HUES6 (cell line): Measurements from ENCODE around the gene METTL4.
"Not testable (repeated sequence)": the region's sequence is repeated elsewhere in the genome, so short reads cannot be mapped to it uniquely, and the experiment has no call there.

Experiments used
- H3K27ac ChIP-seq: 2 replicates; pipeline ENCODE4 v1.7.0; 2013; ENCODE audit warnings: low read depth, mild to moderate bottlenecking, low read length, inconsistent platforms
- H3K27me3 ChIP-seq: 2 replicates; pipeline ENCODE4 v1.6.1; 2013; ENCODE audit warnings: low read length; ENCODE audit not compliant: control insufficient read depth, insufficient read depth
- H3K36me3 ChIP-seq: 2 replicates; pipeline ENCODE4 v1.6.1; 2013; ENCODE audit warnings: low read length; ENCODE audit not compliant: control insufficient read depth, insufficient read depth
- H3K4me1 ChIP-seq: 2 replicates; pipeline ENCODE4 v1.6.1; 2013; ENCODE audit warnings: low read length; ENCODE audit not compliant: control insufficient read depth, insufficient read depth
- H3K4me3 ChIP-seq: 2 replicates; pipeline ENCODE4 v1.5.1; 2013; ENCODE audit warnings: low read depth, low read length
- H3K9ac ChIP-seq: one replicate; pipeline ENCODE4 v1.6.1; 2013; ENCODE audit warnings: mild to moderate bottlenecking, low read length
- H3K9me3 ChIP-seq: 2 replicates; pipeline ENCODE4 v1.6.1; 2013; ENCODE audit warnings: low read depth, low read length; ENCODE audit not compliant: control insufficient read depth, insufficient read depth

Gene METTL4

DNA sequence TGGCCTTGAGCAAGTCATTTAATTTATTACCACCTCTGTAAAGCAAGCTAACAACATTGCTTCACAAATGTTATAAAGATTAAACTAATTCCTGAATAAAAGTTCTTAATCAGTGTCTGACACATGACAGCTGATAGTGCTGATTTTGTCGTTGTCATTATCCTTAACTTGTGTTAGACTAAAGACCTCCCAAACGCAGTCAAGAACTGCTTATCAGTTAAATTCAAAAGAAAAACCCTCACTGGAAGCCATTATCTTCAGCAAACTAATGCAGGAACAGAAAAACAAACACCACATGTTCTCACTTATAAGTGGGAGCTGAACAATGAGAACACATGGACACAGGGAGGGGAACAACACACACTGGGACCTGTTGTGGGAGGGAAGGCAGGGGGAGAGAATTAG, 46.5 kb downstream of the METTL4 start:
- not testable (repeated sequence) for H3K36me3 ChIP-seq, H3K9ac ChIP-seq

DNA sequence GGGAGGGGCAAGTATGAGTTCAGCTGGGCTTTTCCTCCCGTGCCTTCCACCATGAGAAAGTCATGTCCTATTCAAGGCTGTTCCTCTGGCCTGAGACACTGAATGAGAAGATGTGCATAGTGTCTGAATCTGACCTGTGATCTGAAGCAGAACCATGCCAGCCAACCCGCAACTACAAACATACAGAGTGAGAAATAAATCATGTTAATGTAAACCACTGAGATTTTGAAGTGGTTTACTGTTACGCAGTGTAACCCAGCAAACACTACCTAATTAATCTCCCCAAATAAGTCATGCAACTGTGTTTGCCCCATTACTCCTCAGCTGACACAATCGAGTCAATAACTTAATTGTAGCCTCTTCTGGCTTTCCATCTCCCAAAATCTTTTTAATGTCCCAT, 49.2 kb downstream of the METTL4 start:
- Histone ChIP-seq H3K27ac (no peak overlapping the region), H3K9me3 (no peaks in the 10 kb centered on the region), H3K4me3 (no peak overlapping the region), H3K9ac (no peak overlapping the region), H3K27me3 (no peaks in the 10 kb centered on the region), H3K4me1 (no peaks in the 10 kb centered on the region), H3K36me3 (no peaks in the 10 kb centered on the region)

More for the DNA sequence above, 46.5 kb downstream of the METTL4 start:
- not testable (repeated sequence) for H3K4me3 ChIP-seq, H3K27ac ChIP-seq, H3K4me1 ChIP-seq, H3K9me3 ChIP-seq, H3K27me3 ChIP-seq

DNA sequence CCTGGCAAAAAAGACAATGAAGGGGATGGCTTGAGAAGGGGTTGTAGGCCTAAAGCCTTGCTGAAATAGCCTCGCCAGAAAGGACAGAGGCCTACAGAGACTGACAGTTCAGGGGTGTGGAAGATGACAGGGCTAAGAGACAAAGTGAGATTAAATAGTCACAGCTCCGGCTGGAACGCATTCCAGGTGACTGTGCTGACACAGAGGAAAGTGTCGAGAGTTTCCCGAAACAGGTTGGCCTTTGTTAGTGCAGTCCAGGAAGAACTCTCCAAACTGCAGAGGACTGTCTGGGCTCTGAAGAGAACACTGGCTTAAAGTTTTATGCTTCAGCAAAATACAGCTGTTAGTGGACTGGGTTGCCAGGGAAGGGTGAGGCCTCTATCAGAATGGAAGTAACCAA, 52.8 kb downstream of the METTL4 start:
- Histone ChIP-seq H3K27me3 (no peaks in the 10 kb centered on the region), H3K27ac (no peak overlapping the region), H3K9me3 (no peaks in the 10 kb centered on the region), H3K36me3 (no peaks in the 10 kb centered on the region), H3K4me3 (no peak overlapping the region), H3K4me1 (no peaks in the 10 kb centered on the region), H3K9ac (no peak overlapping the region)

DNA sequence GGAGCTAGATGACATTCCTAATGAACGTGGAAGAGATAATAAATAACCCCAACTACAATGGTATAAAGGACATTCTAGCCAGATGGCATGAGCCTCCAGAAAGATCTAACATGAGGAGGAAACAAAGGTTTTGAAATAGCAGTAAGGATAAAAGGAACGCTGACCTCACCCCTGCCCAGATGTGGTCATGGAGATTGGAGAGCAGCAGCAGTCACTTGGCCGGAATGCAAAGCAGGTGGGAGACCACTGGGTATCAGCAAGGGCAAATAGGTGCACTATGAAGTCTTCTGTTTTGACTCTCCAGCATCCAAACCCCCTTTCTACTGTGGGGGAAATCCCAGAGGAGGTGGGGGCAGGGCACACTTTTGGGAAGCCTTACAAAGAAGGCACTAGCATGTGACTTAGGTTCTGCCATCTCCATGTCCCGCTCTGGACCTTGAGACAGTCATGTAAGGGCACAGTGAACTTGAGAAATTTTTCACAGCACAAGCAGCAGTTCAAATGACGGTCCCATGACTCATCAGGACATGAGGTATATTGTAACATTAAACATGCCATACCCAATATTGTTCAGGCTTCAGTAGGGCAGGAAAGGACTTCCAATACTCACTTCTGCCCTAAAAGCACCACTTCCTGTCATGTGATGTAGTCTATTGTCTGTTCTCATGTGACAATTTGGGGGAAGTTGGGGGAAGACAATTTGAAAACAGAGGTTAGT, 55.2 kb downstream of the METTL4 start:
- no peak overlapping the region for H3K4me3 ChIP-seq
- H3K27ac ChIP-seq, result no peak overlapping the region
- H3K36me3 ChIP-seq, result no peaks in the 10 kb centered on the region
- H3K27me3 ChIP-seq, result no peaks in the 10 kb centered on the region
- no peaks in the 10 kb centered on the region for H3K9me3 ChIP-seq
- no peak overlapping the region for H3K9ac ChIP-seq
- H3K4me1 ChIP-seq, result no peaks in the 10 kb centered on the region

DNA sequence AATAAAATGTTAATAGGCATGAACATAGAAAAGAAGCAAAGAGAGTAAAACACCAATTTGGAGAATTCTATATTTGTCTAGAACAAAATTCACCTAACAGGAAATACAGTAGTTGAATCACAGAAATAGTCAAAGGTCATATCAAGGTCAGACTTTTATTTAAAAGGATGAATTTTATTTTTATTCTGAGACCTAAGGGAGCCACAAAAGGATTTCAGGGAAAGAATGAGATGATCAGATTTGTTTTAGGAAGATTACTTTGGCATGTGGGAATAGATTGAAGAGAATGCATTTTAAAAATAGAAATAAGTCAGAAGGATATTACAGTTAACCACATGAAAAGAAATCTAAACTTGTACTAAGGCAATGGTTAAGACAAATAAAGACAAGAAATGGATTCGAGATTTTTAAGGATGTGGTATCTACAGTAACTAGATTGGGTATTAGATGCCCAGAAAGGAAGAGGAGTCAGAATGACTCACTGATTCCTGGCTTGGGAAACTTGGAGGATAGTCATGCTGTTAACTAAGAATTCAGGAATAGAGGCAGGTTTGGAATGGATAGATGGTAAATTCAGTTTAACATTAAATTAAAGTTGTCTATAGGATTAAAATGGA, 56.0 kb downstream of the METTL4 start:
- Histone ChIP-seq H3K36me3 (no peaks in the 10 kb centered on the region), H3K4me1 (no peaks in the 10 kb centered on the region), H3K4me3 (no peak overlapping the region), H3K9me3 (no peaks in the 10 kb centered on the region), H3K9ac (no peak overlapping the region), H3K27ac (no peak overlapping the region), H3K27me3 (no peaks in the 10 kb centered on the region)

DNA sequence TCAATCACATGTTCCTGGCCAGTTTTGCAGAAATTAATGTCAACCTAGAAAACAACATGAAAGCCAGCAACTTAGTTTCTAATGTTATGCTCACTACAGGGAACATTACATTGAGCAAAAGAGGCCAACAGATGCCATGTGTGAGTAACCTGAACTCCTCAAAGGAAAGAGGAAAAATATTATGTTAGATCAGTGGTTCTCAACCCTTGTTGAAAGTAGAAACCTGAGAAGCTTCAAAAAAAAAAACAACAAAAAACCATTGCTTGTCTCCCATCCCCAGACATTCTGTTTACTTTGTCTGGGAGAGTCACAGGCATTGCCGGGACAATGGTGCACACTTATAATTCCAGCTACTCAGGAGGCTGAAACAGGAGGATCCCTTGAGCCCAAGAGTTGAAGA, 57.7 kb downstream of the METTL4 start:
- Histone ChIP-seq H3K9ac (no peak overlapping the region), H3K27me3 (no peaks in the 10 kb centered on the region), H3K4me1 (no peaks in the 10 kb centered on the region), H3K4me3 (no peak overlapping the region), H3K27ac (no peak overlapping the region), H3K9me3 (no peaks in the 10 kb centered on the region), H3K36me3 (no peaks in the 10 kb centered on the region)

DNA sequence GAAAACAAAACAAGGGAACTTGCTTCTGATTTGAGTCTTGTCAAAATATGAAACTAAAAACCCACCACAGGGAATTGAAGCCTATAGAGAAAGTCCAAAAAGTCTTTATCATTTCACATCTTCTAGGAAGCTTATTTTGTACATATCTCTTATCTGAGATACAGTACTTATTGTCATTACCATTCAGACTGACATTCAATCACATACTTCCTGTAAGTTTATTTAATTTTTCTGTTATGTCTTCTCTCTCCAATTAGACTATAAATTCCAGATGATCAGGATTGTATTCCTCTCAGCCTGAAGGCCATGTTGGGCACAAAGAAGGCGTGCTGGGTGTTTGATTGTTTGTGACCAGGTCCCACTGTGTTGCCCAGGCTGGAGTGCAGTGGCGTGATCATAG, 59.2 kb downstream of the METTL4 start:
- Histone ChIP-seq H3K4me1 (no peaks in the 10 kb centered on the region), H3K27ac (no peak overlapping the region), H3K4me3 (no peak overlapping the region), H3K36me3 (no peaks in the 10 kb centered on the region), H3K27me3 (no peaks in the 10 kb centered on the region), H3K9me3 (no peaks in the 10 kb centered on the region), H3K9ac (no peak overlapping the region)

DNA sequence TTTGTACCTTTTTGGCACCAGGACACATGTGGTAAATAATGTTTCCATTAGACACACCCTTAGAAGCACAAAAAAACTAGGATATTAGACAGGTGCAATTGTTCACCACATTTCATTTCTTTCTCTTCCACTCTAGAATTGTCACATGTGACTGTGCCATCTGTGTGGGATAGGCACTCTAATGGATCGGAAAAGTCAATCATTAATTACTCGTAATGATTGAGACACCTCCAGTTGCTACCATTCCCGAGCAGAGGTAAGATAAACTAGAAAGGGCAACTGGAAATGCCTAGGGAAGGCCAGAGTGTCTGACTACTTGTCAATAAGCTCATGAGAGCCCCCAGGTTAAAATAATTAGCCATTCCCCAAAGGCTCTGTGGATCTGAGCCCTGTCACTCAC, 59.9 kb downstream of the METTL4 start:
- Histone ChIP-seq H3K9ac (no peak overlapping the region), H3K27me3 (no peaks in the 10 kb centered on the region), H3K4me1 (no peaks in the 10 kb centered on the region), H3K36me3 (no peaks in the 10 kb centered on the region), H3K9me3 (no peaks in the 10 kb centered on the region), H3K27ac (no peak overlapping the region), H3K4me3 (no peak overlapping the region)

DNA sequence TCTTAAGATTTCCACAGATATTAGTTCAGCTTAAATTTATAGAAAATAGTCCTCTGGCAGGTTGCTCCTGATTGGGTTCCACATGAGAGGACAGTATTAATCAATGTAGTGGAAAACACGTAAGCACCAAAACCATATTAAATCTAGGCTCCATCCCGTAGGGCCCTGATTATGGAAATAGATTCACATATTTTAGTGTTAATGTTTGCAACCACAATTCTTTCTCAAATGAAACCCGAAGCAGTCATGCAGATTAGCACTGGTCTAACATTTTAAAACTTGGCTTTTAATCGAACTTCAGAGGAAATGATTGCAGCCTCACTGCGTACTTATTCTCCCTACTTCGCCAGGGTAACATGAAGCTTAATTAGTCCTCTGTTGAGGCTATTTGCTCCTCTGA, 60.9 kb downstream of the METTL4 start:
- Histone ChIP-seq H3K4me3 (no peak overlapping the region), H3K9ac (no peak overlapping the region), H3K27ac (no peak overlapping the region)

DNA sequence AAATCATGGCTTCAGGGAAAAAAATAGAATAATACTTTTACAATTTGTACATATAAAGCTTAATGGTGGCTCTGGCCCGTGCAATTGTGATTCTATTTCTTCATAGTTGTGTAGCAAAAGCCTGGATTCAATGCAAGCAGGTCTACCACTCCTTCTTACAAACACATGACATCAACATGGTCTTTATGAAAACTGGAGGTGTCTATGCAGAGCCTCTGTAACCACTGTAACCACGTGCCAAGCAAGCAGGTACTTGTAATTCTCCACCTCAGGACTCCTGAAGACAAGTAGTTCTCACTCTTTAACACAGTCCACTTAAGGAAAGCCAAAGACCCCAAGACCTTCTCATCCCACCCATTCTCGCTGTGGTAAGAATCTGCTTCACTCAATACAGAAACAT, 62.6 kb downstream of the METTL4 start:
- H3K9me3 ChIP-seq, result no peaks in the 10 kb centered on the region
- H3K4me1 ChIP-seq, result no peaks in the 10 kb centered on the region
- no peaks in the 10 kb centered on the region for H3K36me3 ChIP-seq
- H3K27me3 ChIP-seq, result no peaks in the 10 kb centered on the region
- H3K9ac ChIP-seq, result no peak overlapping the region
- H3K4me3 ChIP-seq, result no peak overlapping the region
- no peak overlapping the region for H3K27ac ChIP-seq

More for the DNA sequence above, 60.9 kb downstream of the METTL4 start:
- H3K9me3 ChIP-seq, result no peaks in the 10 kb centered on the region
- H3K4me1 ChIP-seq, result no peaks in the 10 kb centered on the region
- H3K27me3 ChIP-seq, result no peaks in the 10 kb centered on the region
- no peaks in the 10 kb centered on the region for H3K36me3 ChIP-seq

DNA sequence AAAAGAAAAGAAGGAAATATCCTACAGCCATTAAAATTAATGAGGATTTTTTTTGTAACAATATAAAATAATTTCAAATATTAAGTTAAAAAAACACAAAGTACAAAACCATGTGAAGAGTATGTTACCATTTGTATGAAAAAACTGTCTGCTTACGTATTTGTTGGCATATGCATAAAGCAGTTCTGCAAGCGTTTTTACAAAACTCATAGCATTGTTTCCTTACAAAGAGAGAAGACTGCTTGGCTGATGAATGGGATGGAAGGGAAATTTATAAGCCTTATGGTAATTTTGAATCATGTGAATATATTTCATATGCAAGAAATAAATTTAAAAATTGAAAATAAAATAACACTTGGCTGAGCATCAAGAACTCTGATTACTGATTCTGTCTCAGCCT, 63.1 kb downstream of the METTL4 start:
- H3K27me3 ChIP-seq, result no peaks in the 10 kb centered on the region
- H3K9ac ChIP-seq, result no peak overlapping the region
- H3K36me3 ChIP-seq, result no peaks in the 10 kb centered on the region
- H3K27ac ChIP-seq, result no peak overlapping the region
- no peaks in the 10 kb centered on the region for H3K4me1 ChIP-seq
- no peak overlapping the region for H3K4me3 ChIP-seq
- H3K9me3 ChIP-seq, result no peaks in the 10 kb centered on the region
